Uterus (tissue), 4 donors: ENCODE results near the gene NKX1-2. TPM values are rescaled to one million over a fixed set of nuclear protein-coding genes. Genes with fewer than 3 reads are reported as not detected.

Experiments used
- DNase-seq, 2 donors: peaks; one replicate each; pipeline ENCODE4 v3.0.0-alpha.2; 2019 to 2020
- H3K27ac ChIP-seq, 2 donors: fragments of 200-600 bp; sonication (generic); 1 replicate in 1 of 2; 2 replicates in 1 of 2; pipeline ENCODE4 v1.5.1; 2016 to 2018
- H3K27me3 ChIP-seq, 2 donors: fragments of 200-600 bp; sonication (generic); one replicate each; pipeline ENCODE4 v1.5.1; 2018 to 2019; ENCODE audit warnings: control low read depth in 1 of 2
- H3K36me3 ChIP-seq, 2 donors: fragments of 200-600 bp; sonication (generic); one replicate each; pipeline ENCODE4 v1.5.1; 2019; ENCODE audit warnings: control low read depth in 1 of 2
- H3K4me1 ChIP-seq, 2 donors: fragments of 200-600 bp; sonication (generic); one replicate each; pipeline ENCODE4 v1.5.1; 2018 to 2019; ENCODE audit warnings: control low read depth in 1 of 2
- H3K4me3 ChIP-seq, 2 donors: fragments of 200-600 bp; sonication (generic); 1 replicate in 1 of 2; 2 replicates in 1 of 2; pipeline ENCODE4 v1.5.1; 2018 to 2019; ENCODE audit warnings: mild to moderate bottlenecking in 1 of 2
- H3K9me3 ChIP-seq, 2 donors: fragments of 200-600 bp; sonication (generic); one replicate each; pipeline ENCODE4 v1.5.1; 2019; ENCODE audit warnings: control low read depth in 1 of 2
- POLR2A ChIP-seq, 2 donors: fragments of 450-650 bp; IDR thresholded peaks; one replicate each; pipeline ENCODE4 v1.6.1; 2016; ENCODE audit warnings: antibody characterized with exemption in 2 of 2, mild to moderate bottlenecking in 1 of 2, moderate library complexity in 1 of 2
- intact Hi-C: fragments of 100-400 bp; cut with DNase I; formaldehyde crosslinking; loops from one replicate; pipeline ENCODE4 v1.15.1; 2023; ENCODE audit warnings: low total_unique reads
- total RNA-seq, 4 donors: library from RNA; depleted of rRNA in 3 of 4; stranded (reverse); fragments of >200 nt in 3 of 4; gene quantifications; one replicate each; pipeline versions ENCODE4 v1.1.0 to v1.2.4, GENCODE V29; 2014 to 2023
- TF ChIP-seq, protein P1 (sequence below), 4 experiments: fragments of 200-600 bp in 2 of 4; fragments of 450-650 bp in 2 of 4; sonication (generic) in 2 of 4; IDR thresholded peaks; one replicate each; pipeline ENCODE4 v1.5.1; 2016 to 2019; ENCODE audit warnings: antibody characterized with exemption in 4 of 4, mild to moderate bottlenecking in 2 of 4, moderate library complexity in 1 of 4
- donor health status: DM: yes; HTN: yes; CAD: no.

The NKX1-2 gene
- total RNA-seq, 4 donors from 2014 or later: not detected

DNA sequence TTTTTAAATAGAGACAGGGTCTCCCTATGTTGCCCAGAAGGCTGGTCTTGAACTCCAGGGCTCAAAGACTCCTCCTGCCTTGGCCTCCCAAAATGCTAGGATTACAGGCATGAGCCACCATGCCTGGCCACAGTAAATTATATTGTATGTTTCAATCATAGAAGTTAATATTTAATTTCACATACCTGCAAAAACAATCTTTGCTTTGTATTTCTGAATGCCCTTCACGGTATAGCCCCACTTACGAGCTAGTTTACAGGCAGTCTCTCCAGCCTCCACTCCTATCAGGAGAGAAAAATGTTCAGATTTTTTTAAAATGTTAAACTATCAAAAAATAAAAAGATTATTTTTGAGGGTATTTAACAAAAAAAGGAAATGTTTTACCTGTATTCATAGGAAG, 41.5 kb downstream of the NKX1-2 start:
- Histone ChIP-seq H3K4me3 (no peak overlapping the region), H3K36me3 (no peaks in the 10 kb centered on the region), H3K27ac (no peak overlapping the region), H3K4me1 (no peaks in the 10 kb centered on the region), H3K27me3 (no peaks in the 10 kb centered on the region), H3K9me3 (no peaks in the 10 kb centered on the region)
- no peak for DNase-seq
- TF ChIP-seq POLR2A (IDR thresholded peaks at IDR 0.05): no peak
- TF ChIP-seq, protein P1, sequence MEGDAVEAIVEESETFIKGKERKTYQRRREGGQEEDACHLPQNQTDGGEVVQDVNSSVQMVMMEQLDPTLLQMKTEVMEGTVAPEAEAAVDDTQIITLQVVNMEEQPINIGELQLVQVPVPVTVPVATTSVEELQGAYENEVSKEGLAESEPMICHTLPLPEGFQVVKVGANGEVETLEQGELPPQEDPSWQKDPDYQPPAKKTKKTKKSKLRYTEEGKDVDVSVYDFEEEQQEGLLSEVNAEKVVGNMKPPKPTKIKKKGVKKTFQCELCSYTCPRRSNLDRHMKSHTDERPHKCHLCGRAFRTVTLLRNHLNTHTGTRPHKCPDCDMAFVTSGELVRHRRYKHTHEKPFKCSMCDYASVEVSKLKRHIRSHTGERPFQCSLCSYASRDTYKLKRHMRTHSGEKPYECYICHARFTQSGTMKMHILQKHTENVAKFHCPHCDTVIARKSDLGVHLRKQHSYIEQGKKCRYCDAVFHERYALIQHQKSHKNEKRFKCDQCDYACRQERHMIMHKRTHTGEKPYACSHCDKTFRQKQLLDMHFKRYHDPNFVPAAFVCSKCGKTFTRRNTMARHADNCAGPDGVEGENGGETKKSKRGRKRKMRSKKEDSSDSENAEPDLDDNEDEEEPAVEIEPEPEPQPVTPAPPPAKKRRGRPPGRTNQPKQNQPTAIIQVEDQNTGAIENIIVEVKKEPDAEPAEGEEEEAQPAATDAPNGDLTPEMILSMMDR (IDR thresholded peaks at IDR 0.05): no peak
- intact Hi-C loops: no loop called here

DNA sequence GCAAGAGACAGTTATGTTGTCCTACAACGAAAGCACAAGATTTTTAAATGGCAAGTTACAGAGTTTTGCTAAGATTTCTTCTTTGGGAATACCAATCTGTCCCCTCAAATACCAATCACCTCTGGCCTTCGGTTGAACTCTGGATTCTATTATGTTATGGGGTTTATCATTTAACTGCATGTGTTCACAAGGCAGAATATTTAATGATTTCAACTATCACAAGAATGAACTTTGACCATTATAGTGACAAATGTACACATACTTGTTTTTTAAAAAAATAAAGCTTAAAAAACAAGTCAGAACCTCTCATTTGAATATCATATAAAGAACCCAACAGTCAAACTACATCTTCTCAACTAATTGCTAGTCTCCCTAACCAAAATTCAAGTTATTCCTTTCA, 42.4 kb downstream of the NKX1-2 start:
- no peak for DNase-seq
- no peaks in the 10 kb centered on the region for H3K27me3 ChIP-seq
- no peaks in the 10 kb centered on the region for H3K9me3 ChIP-seq
- H3K36me3 ChIP-seq: no peaks in the 10 kb centered on the region
- TF ChIP-seq, protein P1 (IDR thresholded peaks at IDR 0.05): no peak
- no peak for TF ChIP-seq POLR2A (IDR thresholded peaks at IDR 0.05)
- H3K27ac ChIP-seq: no peak overlapping the region
- intact Hi-C loops: no loop called here
- no peak overlapping the region for H3K4me3 ChIP-seq
- no peaks in the 10 kb centered on the region for H3K4me1 ChIP-seq

DNA sequence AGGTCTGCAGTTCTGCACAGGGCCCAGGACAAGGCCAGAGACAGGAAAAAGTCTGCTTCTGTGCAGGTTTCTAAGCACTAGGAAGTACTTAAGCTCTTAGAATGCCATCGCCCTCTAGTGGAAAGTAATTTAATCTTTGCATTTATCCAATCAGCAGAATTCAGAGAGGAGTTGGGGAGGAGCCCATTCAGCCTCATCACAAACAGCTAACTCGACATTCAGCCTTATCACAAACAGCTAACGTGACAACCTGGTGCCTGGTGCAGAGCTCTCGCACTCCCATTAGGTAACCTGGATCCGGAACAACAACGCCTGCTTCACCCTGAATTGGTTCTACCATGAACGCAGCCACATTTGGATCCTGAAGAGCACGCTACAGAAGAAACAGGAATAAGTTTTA, 46.3 kb downstream of the NKX1-2 start:
- H3K27ac ChIP-seq: no peak overlapping the region
- no peaks in the 10 kb centered on the region for H3K27me3 ChIP-seq
- no peak overlapping the region for H3K4me3 ChIP-seq
- no peak for DNase-seq
- H3K9me3 ChIP-seq: no peaks in the 10 kb centered on the region
- no peaks in the 10 kb centered on the region for H3K36me3 ChIP-seq
- intact Hi-C loops: no loop called here
- TF ChIP-seq POLR2A (IDR thresholded peaks at IDR 0.05): no peak
- TF ChIP-seq, protein P1 (IDR thresholded peaks at IDR 0.05): peak in 3 of 4 experiments; percentile 20 to 35 (median 21)
- no peaks in the 10 kb centered on the region for H3K4me1 ChIP-seq

DNA sequence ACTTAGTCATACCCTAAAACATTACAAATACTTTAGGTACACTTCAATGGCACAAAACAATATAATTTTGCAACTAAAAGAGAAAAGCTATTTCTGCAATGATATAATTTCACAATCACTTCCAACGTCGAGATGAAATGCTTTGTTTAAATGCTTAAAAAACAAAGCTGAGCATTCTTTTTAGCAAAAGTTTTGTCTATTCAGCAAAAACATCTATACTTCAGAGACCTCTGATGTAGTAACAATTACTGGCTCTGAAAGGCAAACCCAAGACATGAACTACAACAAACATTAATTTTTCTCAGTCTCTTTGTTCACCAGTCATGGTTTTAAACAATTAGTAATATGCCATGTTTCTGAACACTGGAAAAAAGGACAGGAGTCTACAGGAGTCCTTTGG, 47.6 kb downstream of the NKX1-2 start:
- H3K4me1 ChIP-seq: no peaks in the 10 kb centered on the region
- no peaks in the 10 kb centered on the region for H3K36me3 ChIP-seq
- TF ChIP-seq POLR2A (IDR thresholded peaks at IDR 0.05): no peak
- TF ChIP-seq, protein P1 (IDR thresholded peaks at IDR 0.05): no peak
- H3K4me3 ChIP-seq: no peak overlapping the region
- H3K27me3 ChIP-seq: no peaks in the 10 kb centered on the region
- DNase-seq: no peak
- H3K9me3 ChIP-seq: no peaks in the 10 kb centered on the region
- intact Hi-C loops: no loop called here
- no peak overlapping the region for H3K27ac ChIP-seq

DNA sequence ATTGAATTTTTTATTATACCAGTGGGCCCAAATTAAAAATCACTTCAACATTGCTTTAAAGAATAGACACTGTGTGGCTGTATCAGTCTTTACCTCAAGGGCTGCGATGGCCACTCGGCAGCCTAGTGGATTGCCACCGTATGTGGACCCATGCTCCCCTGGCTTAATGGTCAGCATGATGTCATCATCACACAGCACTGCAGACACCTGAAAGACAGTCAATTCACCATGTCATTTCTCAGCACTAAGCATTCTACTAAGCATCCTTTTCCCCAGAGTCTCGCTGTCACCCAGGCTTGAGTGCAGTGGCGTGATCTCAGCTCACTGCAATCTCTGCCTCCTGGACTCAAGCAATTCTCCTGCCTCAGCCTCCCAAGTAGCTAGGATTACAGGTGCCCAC, 48.2 kb downstream of the NKX1-2 start:
- Histone ChIP-seq H3K4me1 (no peaks in the 10 kb centered on the region), H3K9me3 (no peaks in the 10 kb centered on the region), H3K4me3 (no peak overlapping the region), H3K27ac (no peak overlapping the region), H3K36me3 (no peaks in the 10 kb centered on the region), H3K27me3 (no peaks in the 10 kb centered on the region)
- TF ChIP-seq, protein P1 (IDR thresholded peaks at IDR 0.05): no peak
- no peak for TF ChIP-seq POLR2A (IDR thresholded peaks at IDR 0.05)
- no peak for DNase-seq
- intact Hi-C loops: no loop called here

Other genes starting within 250 kb of the NKX1-2 start
- gene OAT, start 31.1 kb downstream of the NKX1-2 start, total RNA-seq: 100 to 1,000 TPM in 2 of 4 donors, 10 to 100 TPM in 2; 75.3 to 175 (median 97.6) TPM
- gene LHPP, start 11.8 kb upstream of the NKX1-2 start, total RNA-seq: 10 to 100 TPM in 2 of 4 donors, under 1 TPM in 1, not detected in 1; 0.51 to 23.2 (median 15.3) TPM